ENCODE measurements around the gene TRAF3.
A peak's percentile ranks its signal among the peaks of the same experiment; 100 is the strongest.
"Not testable (repeated sequence)": the region's sequence is repeated elsewhere in the genome, so short reads cannot be mapped to it uniquely, and the experiment has no call there.

Gene TRAF3

DNA sequence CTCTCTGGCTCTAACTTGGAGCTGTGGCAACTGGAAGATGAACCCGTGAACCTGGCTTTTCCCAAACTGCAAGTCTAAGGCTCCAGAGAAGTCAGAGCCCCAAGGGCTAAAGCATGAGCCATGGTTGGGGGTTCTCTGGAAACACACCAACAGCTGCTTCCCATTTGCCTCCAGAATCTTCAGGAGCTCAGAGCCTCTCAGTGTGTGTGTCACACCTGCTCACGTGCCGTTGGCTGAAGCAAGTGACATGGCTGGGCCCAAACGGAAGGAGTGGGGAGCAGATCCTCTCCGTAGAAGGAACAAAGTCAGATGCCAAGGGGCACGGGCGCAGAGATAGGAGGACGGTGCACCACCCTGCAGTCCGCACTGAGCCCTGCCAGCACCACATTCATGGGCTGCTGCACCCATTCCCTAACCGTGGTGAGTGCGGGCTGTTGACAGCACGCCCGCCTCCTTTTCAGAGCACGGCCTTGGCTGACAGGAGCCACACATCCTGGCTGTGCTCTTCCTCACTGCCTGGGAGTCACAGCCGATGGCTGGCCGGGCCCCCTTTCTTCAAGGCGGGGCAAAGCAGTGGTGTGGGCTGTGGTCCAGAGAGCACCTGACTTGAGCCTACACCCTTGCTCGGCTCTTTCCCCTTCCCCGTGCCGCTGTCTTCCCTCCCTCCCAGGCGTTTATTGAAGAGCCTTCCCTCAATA, 16.6 kb upstream of the TRAF3 start:
- H3K4me3 ChIP-seq, result no peak overlapping the region
- DNase-seq (ENCODE audit: low spot score in 2 of 2), result no peak
- in situ Hi-C loops (cut with MboI; ENCODE audit: low sequenced_read_pairs), result no loop called here
- H3K36me3 ChIP-seq (replicated peaks), result no peaks in the 10 kb centered on the region
- H3K4me1 ChIP-seq, result peaks cover 10% of the 10 kb centered on the region
- H3K9me3 ChIP-seq, result no peaks in the 10 kb centered on the region
- H3K27me3 ChIP-seq (ENCODE audit: low read depth), result no peaks in the 10 kb centered on the region

GRCh38 chr14:102761206-102761605, 16.0 kb upstream of the TRAF3 start:
- no peaks in the 10 kb centered on the region for H3K36me3 ChIP-seq (replicated peaks)
- in situ Hi-C loops (cut with MboI; ENCODE audit: low sequenced_read_pairs), result no loop called here
- H3K9me3 ChIP-seq, result no peaks in the 10 kb centered on the region
- peaks cover 10% of the 10 kb centered on the region for H3K4me1 ChIP-seq
- no peaks in the 10 kb centered on the region for H3K27me3 ChIP-seq (ENCODE audit: low read depth)
- H3K4me3 ChIP-seq, result no peak overlapping the region
- DNase-seq (ENCODE audit: low spot score in 2 of 2), result no peak

DNA sequence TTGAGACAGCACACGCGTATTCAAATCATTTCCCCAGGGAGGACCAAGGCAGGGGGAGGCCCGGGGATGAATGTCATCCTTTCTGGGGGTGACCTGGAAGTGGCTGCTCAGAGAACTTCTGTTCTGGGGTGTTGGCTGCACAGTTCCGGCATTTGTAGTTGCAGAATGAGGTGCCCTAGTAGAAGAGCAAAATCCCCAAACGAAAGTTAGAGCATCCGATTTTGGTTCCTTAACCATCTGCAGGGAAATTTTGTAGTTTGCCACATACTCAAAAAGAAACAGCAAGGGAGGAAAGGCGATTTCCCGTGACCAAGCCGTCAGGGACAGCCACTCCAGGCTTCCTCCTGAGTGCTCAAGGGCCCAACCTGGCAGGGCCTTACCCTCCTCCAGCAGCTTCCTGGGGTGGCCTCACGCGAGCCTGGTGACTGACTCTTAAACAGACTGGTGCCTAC, 13.0 kb upstream of the TRAF3 start:
- Histone ChIP-seq H3K4me1 (peaks cover 10% of the 10 kb centered on the region), H3K27me3 (ENCODE audit: low read depth) (no peaks in the 10 kb centered on the region), H3K9me3 (no peaks in the 10 kb centered on the region), H3K4me3 (no peak overlapping the region), H3K36me3 (replicated peaks) (no peaks in the 10 kb centered on the region)
- in situ Hi-C loops (cut with MboI; ENCODE audit: low sequenced_read_pairs), result no loop called here
- no peak for DNase-seq (ENCODE audit: low spot score in 2 of 2)

DNA sequence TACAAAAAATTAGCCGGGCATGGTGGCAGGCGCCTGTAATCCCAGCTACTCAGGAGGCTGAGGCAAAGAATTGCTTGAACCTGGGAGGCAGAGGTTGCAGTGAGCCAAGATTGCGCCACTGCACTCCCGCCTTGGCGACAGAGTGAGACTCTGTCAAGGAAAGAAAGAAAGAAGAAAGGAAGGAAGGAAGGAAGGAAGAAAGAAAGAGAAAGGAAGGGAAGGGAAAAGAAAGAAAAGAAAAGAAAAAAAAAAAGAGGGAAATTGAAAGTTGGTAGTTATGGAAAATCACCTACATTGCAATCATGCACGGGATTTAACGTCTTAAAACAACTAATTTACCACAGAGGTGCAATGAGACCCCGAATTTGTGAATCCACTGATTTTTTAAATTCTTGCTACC, 11.5 kb upstream of the TRAF3 start:
- in situ Hi-C loops (cut with MboI; ENCODE audit: low sequenced_read_pairs); H3K9me3 ChIP-seq; H3K36me3 ChIP-seq (replicated peaks); DNase-seq (ENCODE audit: low spot score in 2 of 2); H3K27me3 ChIP-seq (ENCODE audit: low read depth); H3K4me1 ChIP-seq; H3K4me3 ChIP-seq: not testable (repeated sequence)

- Histone ChIP-seq H3K4me3 (no peak overlapping the region), H3K36me3 (replicated peaks) (no peaks in the 10 kb centered on the region), H3K9me3 (no peaks in the 10 kb centered on the region), H3K27me3 (ENCODE audit: low read depth) (no peaks in the 10 kb centered on the region), H3K4me1 (no peaks in the 10 kb centered on the region)
- in situ Hi-C loops (cut with MboI; ENCODE audit: low sequenced_read_pairs), result no loop called here
- DNase-seq (ENCODE audit: low spot score in 2 of 2), result no peak
Observed at GRCh38 chr14:102768223-102769048, 8.8 kb upstream of the TRAF3 start.

- DNase-seq (ENCODE audit: low spot score in 2 of 2), result no peak
- Histone ChIP-seq H3K27me3 (ENCODE audit: low read depth) (no peaks in the 10 kb centered on the region), H3K4me1 (no peaks in the 10 kb centered on the region), H3K36me3 (replicated peaks) (no peaks in the 10 kb centered on the region), H3K9me3 (no peaks in the 10 kb centered on the region), H3K4me3 (no peak overlapping the region)
- in situ Hi-C loops (cut with MboI; ENCODE audit: low sequenced_read_pairs), result no loop called here
Observed at GRCh38 chr14:102769049-102769327, 8.3 kb upstream of the TRAF3 start.

DNA sequence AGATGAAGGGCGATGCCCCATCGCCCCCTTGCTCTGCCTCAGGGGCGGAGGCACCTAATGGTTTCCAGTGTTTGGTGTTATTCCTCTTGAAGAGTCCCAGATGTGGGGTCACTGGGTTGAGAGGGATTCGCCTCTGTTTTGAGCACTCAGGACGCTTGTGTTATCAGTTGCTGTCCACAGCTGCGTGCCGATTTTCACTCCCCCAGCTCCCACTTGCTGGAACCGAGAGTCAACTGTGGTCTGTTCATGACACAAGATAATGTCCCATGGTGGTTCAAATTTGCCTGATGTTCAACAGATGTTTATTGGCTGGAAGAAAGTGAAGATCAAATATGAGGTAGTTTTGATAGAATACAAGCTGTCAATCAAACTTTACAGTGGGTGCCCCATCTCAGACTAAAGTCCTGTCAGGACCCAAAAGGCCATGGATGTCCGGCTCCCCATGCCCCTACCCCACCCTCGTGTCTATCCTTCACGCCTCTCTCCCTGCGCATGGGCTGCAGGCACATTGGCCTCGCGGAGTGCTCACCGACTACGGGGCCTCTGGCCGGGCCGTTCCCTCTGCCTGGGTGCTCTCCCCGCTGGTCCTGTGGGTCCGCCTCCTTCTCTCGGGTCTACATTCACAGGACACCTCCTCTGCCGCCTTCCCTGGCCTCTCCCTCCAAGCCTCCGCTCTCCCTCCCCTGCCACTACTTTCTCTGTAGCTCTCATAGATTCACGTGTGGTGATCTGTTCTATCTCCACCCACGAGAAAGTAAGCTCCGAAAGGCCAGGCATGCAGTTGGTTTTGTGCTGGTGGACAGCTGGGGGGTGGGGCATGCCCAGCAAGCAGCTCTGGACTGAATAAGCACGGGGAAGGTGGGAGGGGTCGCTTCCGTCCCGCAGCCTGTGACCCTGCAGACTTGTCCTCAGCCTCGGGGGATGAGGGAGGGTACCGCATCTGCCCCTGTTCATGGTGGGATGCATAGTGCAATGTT, 6.8 kb upstream of the TRAF3 start:
- H3K9me3 ChIP-seq, result no peaks in the 10 kb centered on the region
- H3K4me1 ChIP-seq, result peaks cover 4% of the 10 kb centered on the region
- no peaks in the 10 kb centered on the region for H3K36me3 ChIP-seq (replicated peaks)
- H3K4me3 ChIP-seq, result no peak overlapping the region
- DNase-seq (ENCODE audit: low spot score in 2 of 2), result no peak
- in situ Hi-C loops (cut with MboI; ENCODE audit: low sequenced_read_pairs), result loop anchor here (10.0 kb wide), 1 partner anchor 144 kb away; no protein-coding TSS in a partner anchor
- H3K27me3 ChIP-seq (ENCODE audit: low read depth), result no peaks in the 10 kb centered on the region

DNA sequence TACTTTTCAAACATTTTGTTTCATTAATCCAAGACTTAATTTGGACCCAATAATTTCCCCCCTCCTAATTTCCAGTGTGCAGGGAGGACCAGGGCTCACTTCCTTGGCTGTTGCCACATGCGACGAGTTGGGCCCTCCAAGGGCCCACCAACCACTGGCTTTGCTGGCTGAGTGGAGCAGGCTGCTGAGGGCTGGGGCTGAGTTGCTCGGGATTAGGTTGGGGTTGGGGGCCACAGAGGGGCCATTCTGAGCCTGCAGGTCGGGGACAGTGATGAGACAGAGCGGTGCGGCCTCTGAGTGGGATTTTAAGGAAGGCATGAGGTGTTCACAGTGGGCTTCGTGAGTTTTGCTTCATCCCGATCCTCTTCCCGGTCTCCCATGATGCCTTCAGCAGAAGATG, 6.1 kb upstream of the TRAF3 start:
- no peak for DNase-seq (ENCODE audit: low spot score in 2 of 2)
- H3K4me1 ChIP-seq, result peaks cover 4% of the 10 kb centered on the region
- no peaks in the 10 kb centered on the region for H3K27me3 ChIP-seq (ENCODE audit: low read depth)
- H3K9me3 ChIP-seq, result no peaks in the 10 kb centered on the region
- in situ Hi-C loops (cut with MboI; ENCODE audit: low sequenced_read_pairs), result loop anchor here (10.0 kb wide), 1 partner anchor 144 kb away; no protein-coding TSS in a partner anchor
- no peaks in the 10 kb centered on the region for H3K36me3 ChIP-seq (replicated peaks)
- no peak overlapping the region for H3K4me3 ChIP-seq

GRCh38 chr14:102772781-102773570, 4.3 kb upstream of the TRAF3 start:
- no peaks in the 10 kb centered on the region for H3K9me3 ChIP-seq
- H3K36me3 ChIP-seq (replicated peaks), result no peaks in the 10 kb centered on the region
- in situ Hi-C loops (cut with MboI; ENCODE audit: low sequenced_read_pairs), result loop anchor here (10.0 kb wide), 1 partner anchor 142 kb away; no protein-coding TSS in a partner anchor
- DNase-seq (ENCODE audit: low spot score in 2 of 2), result peak in 1 of 2 experiments; percentile 42
- peaks cover 4% of the 10 kb centered on the region for H3K4me1 ChIP-seq
- H3K27me3 ChIP-seq (ENCODE audit: low read depth), result no peaks in the 10 kb centered on the region
- no peak overlapping the region for H3K4me3 ChIP-seq

DNA sequence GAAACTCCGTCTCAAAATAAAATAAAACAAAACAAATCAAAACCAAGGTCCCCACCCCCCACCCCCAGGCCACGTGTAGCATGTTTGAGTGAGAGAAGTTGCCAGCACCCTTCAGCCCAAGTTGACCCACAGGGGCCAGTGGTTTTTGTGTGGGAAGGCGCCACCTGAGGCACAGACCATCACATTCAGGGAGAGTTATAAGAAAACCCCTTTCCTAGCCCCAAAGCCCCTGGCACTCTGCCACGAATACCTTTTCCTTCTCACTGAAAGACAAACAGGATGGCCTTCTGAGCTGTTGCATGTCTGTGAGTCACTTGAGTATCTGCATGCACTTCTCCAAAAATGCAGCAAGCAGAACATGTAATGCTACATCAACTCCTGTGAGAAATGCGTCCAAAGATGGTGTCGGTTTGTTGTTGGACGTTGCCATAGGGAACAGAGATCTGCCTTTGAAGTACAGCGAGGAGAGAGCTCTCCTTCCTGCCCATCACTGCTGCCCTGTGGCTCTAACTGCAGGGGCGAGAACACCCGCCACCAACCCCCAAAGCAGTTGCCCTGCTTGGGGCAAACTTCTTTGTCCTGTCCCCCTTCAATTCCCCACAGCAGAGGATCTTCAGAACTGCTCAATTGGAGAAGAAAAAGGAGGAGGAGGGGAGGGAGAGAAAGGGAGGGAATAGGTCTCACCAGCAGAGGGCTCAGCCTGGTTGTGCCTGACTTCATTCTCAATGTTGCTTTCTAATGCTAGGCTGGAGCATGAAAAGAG, 2.7 kb upstream of the TRAF3 start:
- peaks cover 4% of the 10 kb centered on the region for H3K4me1 ChIP-seq
- in situ Hi-C loops (cut with MboI; ENCODE audit: low sequenced_read_pairs), result loop anchor here (10.0 kb wide), 1 partner anchor 140 kb away; no protein-coding TSS in a partner anchor
- H3K9me3 ChIP-seq, result no peaks in the 10 kb centered on the region
- no peaks in the 10 kb centered on the region for H3K36me3 ChIP-seq (replicated peaks)
- H3K4me3 ChIP-seq, result no peak overlapping the region
- peak; percentile 74 to 75 for DNase-seq (ENCODE audit: low spot score in 2 of 2)
- no peaks in the 10 kb centered on the region for H3K27me3 ChIP-seq (ENCODE audit: low read depth)

DNA sequence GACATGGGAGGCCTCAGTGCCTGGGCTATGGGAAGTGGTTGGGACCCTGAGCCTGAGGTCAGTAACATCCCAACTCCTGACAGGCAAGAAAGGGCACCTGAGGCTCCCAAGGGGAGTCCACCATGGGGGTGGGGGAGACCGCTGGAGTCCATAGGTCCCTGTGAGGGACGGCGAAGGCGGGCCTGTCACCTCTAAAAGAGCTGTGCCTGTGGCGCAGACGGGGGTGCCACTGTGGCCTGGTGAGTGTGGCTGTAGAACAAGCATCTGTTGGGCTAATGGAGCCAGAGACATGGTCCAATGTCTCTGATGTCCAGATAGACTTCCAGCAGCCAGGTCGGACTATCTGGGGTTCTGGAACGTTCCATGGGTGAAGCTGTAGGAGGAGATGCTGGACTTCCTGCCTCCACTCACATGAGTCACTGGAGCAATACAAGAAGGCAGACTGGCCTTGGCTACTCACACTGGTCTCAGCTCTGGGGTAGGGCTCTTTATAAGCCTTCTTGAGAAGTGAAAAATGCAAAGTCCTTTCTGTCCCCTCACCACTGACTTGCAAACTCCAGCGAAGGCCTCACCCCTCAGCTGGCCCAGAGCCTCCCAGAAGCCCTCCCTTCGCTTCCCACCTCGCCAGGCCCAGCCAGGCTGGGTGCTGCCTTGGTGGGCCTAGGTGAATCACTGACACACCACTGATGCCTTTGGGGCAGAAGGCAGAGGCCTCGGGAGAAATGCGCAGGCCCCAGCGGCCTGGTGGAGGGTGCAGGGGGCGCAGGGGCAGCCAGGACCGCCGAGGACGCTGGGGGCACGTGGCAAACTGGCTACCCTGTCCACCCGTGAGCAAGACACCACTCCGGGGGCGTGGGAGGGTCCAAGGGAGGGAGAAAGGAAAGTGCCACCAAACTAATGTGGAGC, 1.1 kb upstream of the TRAF3 start:
- peaks cover 19% of the 10 kb centered on the region for H3K4me1 ChIP-seq
- in situ Hi-C loops (cut with MboI; ENCODE audit: low sequenced_read_pairs), result loop anchor here (10.0 kb wide), 1 partner anchor 139 kb away; no protein-coding TSS in a partner anchor
- peak overlapping the region; percentile 10; the same call in 1 of the 2 replicates for H3K4me3 ChIP-seq
- no peaks in the 10 kb centered on the region for H3K27me3 ChIP-seq (ENCODE audit: low read depth)
- no peak for DNase-seq (ENCODE audit: low spot score in 2 of 2)
- H3K36me3 ChIP-seq (replicated peaks), result no peaks in the 10 kb centered on the region
- no peaks in the 10 kb centered on the region for H3K9me3 ChIP-seq
